ENCODE measurements around the gene ELMO1.

- TF ChIP-seq POLR2A (IDR thresholded peaks at IDR 0.05), result no peak
- TF ChIP-seq CTCF (IDR thresholded peaks at IDR 0.05), result no peak
- TF ChIP-seq EP300 (IDR thresholded peaks at IDR 0.05), result no peak
Observed at GRCh38 chr7:36823353-36823752, 625.3 kb downstream of the ELMO1 start.
